OCI-LY1 (cell line): ENCODE data around the gene JUND.

Experiments
- H2AFZ ChIP-seq: fragments of 200-600 bp; sonication (generic), shearing (Covaris generic); 2 replicates; pipeline ENCODE4 v1.6.0; 2014; ENCODE audit warnings: antibody characterized with exemption, mild to moderate bottlenecking, low read length
- H3F3A ChIP-seq: fragments of 200-600 bp; sonication (generic), shearing (Covaris generic); 2 replicates; pipeline ENCODE4 v1.6.0; 2014; ENCODE audit warnings: mild to moderate bottlenecking, antibody characterized with exemption, low read length, moderate library complexity; ENCODE audit not compliant: insufficient read depth
- H3K27ac ChIP-seq: fragments of 200-600 bp; sonication (generic); 2 replicates; pipeline ENCODE4 v1.5.1; 2014; ENCODE audit warnings: low read length, mixed run types, mild to moderate bottlenecking, low read depth; ENCODE audit not compliant: poor library complexity, severe bottlenecking
- H3K27me3 ChIP-seq: fragments of 200-600 bp; sonication (generic); 2 replicates; pipeline ENCODE4 v1.6.0; 2014; ENCODE audit warnings: antibody characterized with exemption, mild to moderate bottlenecking, low read length, moderate library complexity; ENCODE audit not compliant: insufficient read depth
- H3K36me3 ChIP-seq: fragments of 200-600 bp; sonication (generic); 2 replicates; pipeline ENCODE4 v1.6.1; 2014; ENCODE audit warnings: mild to moderate bottlenecking, antibody characterized with exemption, low read length, moderate library complexity, mixed read lengths; ENCODE audit not compliant: insufficient read depth
- H3K4me1 ChIP-seq: fragments of 200-600 bp; sonication (generic); 2 replicates; pipeline ENCODE4 v1.5.1; 2014; ENCODE audit warnings: mild to moderate bottlenecking, low read length, moderate library complexity; ENCODE audit not compliant: insufficient read depth, severe bottlenecking
- H3K4me2 ChIP-seq: fragments of 200-600 bp; sonication (generic), shearing (Covaris generic); 2 replicates; pipeline ENCODE4 v1.6.1; 2014; ENCODE audit warnings: low read length
- H3K4me3 ChIP-seq: fragments of 200-600 bp; sonication (generic); 2 replicates; pipeline ENCODE4 v1.5.1; 2014; ENCODE audit warnings: low read length, low read depth, mild to moderate bottlenecking, mixed read lengths; ENCODE audit not compliant: poor library complexity, severe bottlenecking
- H3K79me2 ChIP-seq: fragments of 200-600 bp; shearing (Covaris generic); 2 replicates; pipeline ENCODE4 v1.6.1; 2016; ENCODE audit warnings: mixed run types, low read length, mixed read lengths; ENCODE audit not compliant: insufficient read depth
- H3K9ac ChIP-seq: fragments of 200-600 bp; sonication (generic), shearing (Covaris generic); 2 replicates; pipeline ENCODE4 v1.6.1; 2014; ENCODE audit warnings: mild to moderate bottlenecking, low read length, mixed read lengths
- H3K9me2 ChIP-seq: fragments of 200-600 bp; sonication (generic), shearing (Covaris generic); 2 replicates; pipeline ENCODE4 v1.6.1; 2014; ENCODE audit warnings: low read depth, mild to moderate bottlenecking, low read length, mixed read lengths
- H3K9me3 ChIP-seq: fragments of 200-600 bp; shearing (Covaris generic); 2 replicates; pipeline ENCODE4 v1.6.1; 2014; ENCODE audit warnings: low read length, mixed read lengths
- H4K20me1 ChIP-seq: fragments of 200-600 bp; sonication (generic), shearing (Covaris generic); 2 replicates; pipeline ENCODE4 v1.6.0; 2016; ENCODE audit warnings: mild to moderate bottlenecking, low read length; ENCODE audit not compliant: insufficient read depth
- EZH2 ChIP-seq: fragments of 200-600 bp; sonication (generic), shearing (Covaris generic); IDR thresholded peaks from 2 replicates; pipeline ENCODE4 v1.8.0; 2017; ENCODE audit warnings: borderline replicate concordance, mixed run types, mild to moderate bottlenecking, antibody characterized with exemption, low read length, moderate library complexity, mixed read lengths
- TF ChIP-seq, protein P1 (sequence below): fragments of 200-600 bp; sonication (generic), shearing (Covaris generic); IDR thresholded peaks from 2 replicates; pipeline ENCODE4 v1.5.1; 2017; ENCODE audit warnings: mild to moderate bottlenecking, antibody characterized with exemption, low read length, moderate library complexity, mixed read lengths

Gene JUND

DNA sequence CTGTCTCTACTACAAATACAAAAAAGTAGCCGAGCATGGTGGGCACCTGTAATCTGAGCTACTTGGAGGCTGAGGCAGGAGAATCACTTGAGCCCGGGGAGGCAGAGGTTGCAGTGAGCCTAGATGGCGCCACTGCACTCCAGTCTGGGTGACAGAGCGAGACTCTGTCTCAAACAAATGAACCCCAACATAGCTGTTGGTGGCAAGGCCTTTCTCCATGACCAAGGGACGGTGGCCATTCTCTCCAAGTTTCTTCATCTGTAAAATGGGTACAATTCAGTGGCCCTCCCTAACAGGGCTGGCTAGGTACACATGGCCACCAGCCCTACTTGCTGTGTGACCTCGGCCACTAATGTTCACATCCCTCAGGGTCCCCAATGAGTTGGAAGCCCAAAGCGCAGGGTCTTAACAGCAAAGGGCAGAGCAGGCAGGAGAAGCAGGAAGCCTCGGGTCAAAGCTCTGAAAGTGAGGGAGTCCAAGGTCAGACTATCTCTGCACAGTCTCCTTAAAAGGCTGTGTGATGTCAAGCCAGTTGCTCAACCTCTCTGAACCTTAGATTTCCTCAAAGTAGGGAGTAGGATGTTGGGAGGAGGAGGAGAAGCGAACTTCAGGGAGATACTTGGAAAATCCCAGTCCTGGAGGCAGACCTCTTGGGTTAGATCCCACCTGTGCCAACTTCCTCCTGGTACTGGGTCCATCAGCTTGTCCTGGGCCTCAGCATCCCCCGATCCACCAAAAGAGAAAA lies 2.7 kb downstream of the JUND start:
- H3K4me3 ChIP-seq = peak overlapping the region; percentile 63
- peak overlapping the region; percentile 60 for H3K4me2 ChIP-seq
- H3K79me2 ChIP-seq = no peaks in the 10 kb centered on the region
- no peaks in the 10 kb centered on the region for H3F3A ChIP-seq
- no peaks in the 10 kb centered on the region for H3K9me3 ChIP-seq
- no peak overlapping the region for H2AFZ ChIP-seq
- H3K27ac ChIP-seq = peak overlapping the region; percentile 88
- H3K9me2 ChIP-seq = no peaks in the 10 kb centered on the region
- no peaks in the 10 kb centered on the region for H4K20me1 ChIP-seq
- peak overlapping the region; percentile 8; the same call in 1 of the 2 replicates for H3K9ac ChIP-seq
- H3K27me3 ChIP-seq = no peaks in the 10 kb centered on the region
- TF ChIP-seq EZH2 = no peak
- TF ChIP-seq, protein P1, sequence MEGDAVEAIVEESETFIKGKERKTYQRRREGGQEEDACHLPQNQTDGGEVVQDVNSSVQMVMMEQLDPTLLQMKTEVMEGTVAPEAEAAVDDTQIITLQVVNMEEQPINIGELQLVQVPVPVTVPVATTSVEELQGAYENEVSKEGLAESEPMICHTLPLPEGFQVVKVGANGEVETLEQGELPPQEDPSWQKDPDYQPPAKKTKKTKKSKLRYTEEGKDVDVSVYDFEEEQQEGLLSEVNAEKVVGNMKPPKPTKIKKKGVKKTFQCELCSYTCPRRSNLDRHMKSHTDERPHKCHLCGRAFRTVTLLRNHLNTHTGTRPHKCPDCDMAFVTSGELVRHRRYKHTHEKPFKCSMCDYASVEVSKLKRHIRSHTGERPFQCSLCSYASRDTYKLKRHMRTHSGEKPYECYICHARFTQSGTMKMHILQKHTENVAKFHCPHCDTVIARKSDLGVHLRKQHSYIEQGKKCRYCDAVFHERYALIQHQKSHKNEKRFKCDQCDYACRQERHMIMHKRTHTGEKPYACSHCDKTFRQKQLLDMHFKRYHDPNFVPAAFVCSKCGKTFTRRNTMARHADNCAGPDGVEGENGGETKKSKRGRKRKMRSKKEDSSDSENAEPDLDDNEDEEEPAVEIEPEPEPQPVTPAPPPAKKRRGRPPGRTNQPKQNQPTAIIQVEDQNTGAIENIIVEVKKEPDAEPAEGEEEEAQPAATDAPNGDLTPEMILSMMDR = peak; percentile 56
- H3K36me3 ChIP-seq = peaks cover 5% of the 10 kb centered on the region; the same call in 1 of the 2 replicates
- peaks cover 20% of the 10 kb centered on the region for H3K4me1 ChIP-seq

DNA sequence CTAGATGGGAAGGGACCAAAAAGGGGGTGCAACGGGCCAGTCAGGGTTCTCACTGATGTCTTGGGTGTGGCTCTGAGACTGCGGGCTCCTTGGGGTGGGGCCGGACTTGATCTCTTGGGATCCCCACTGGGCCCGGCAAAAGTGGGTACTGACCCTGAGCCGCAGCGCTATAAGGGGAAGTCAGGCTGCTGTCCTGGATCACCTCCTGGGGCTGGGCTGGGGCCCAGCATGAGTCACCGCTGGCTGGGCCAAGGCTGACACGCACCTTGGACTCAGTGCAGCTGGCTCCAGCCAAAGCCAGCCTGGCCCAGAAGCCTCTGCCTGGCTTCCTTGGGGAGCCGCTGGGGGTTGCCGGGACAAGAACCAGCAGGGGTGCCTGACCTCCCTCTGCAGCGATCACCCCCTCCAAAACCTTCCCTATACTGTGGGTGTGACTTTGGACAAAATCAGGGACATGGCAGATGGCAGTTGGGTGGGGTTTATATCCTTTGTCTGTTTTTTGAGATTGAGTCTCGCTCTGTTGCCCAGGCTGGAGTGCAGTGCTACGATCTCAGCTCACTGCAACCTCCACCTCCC lies 6.6 kb downstream of the JUND start:
- H3K9ac ChIP-seq = no peak overlapping the region

DNA sequence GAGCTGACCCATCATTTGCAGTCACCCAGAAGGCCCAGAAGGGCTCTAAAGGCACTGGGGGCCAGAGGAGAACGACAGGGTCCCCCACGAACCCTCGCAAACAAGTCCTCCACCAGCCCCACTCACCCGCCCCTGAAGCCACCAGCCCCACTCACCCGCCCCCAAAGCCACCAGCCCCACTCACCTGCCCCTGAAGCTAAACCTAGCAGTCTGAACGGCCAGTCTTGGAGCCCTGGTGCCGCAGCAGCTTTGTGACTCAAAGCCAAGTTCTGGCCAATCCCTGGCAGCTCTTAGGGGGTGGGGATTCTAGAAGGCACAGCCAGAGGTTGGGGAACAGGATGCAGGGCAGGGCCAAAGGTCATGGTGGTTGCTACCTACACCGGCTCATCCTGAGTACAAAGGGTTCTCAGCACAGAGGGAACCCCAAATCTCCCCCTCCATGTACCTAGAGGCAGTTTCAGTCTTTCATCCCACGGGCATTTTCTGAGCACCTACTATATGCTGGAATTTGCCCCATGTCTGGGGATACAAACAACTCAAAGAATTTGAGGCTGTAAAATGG lies 7.1 kb downstream of the JUND start, which contains the start of gene IQCN:
Gene IQCN (minus strand): TSS at position 234 of the 562 bp plus-strand sequence. CDS start 4,974 bp downstream, outside the sequence.
- no peaks in the 10 kb centered on the region for H3K27me3 ChIP-seq
- H3K9me3 ChIP-seq = no peaks in the 10 kb centered on the region
- H3K79me2 ChIP-seq = no peaks in the 10 kb centered on the region
- no peak within 1 kb of the TSS for H3K9ac ChIP-seq
- no peak within 1 kb of the TSS for H2AFZ ChIP-seq
- H3K4me2 ChIP-seq = no peak within 1 kb of the TSS
- no peaks in the 10 kb centered on the region for H4K20me1 ChIP-seq
- H3K9me2 ChIP-seq = no peaks in the 10 kb centered on the region
- peaks cover 5% of the 10 kb centered on the region; the same call in 1 of the 2 replicates for H3K36me3 ChIP-seq
- peaks cover 11% of the 10 kb centered on the region for H3K4me1 ChIP-seq
- H3K4me3 ChIP-seq = no peak within 1 kb of the TSS
- TF ChIP-seq, protein P1 = no peak
- no peak for TF ChIP-seq EZH2
- H3F3A ChIP-seq = no peaks in the 10 kb centered on the region
- no peak within 1 kb of the TSS for H3K27ac ChIP-seq

More for the DNA sequence above, 6.6 kb downstream of the JUND start:
- Histone ChIP-seq H3K4me1 (peaks cover 12% of the 10 kb centered on the region), H3K36me3 (peaks cover 5% of the 10 kb centered on the region; the same call in 1 of the 2 replicates), H3K4me2 (no peak overlapping the region), H4K20me1 (no peaks in the 10 kb centered on the region), H3K27me3 (no peaks in the 10 kb centered on the region), H3K27ac (no peak overlapping the region), H3K79me2 (no peaks in the 10 kb centered on the region), H3K9me3 (no peaks in the 10 kb centered on the region), H2AFZ (no peak overlapping the region), H3K9me2 (no peaks in the 10 kb centered on the region), H3K4me3 (no peak overlapping the region), H3F3A (no peaks in the 10 kb centered on the region)
- TF ChIP-seq, protein P1 = no peak
- TF ChIP-seq EZH2 = no peak
